Bronchial epithelial cell (primary cell): Measurements from ENCODE around the gene OR52E1. TPM values are rescaled to one million over a fixed set of nuclear protein-coding genes. Genes with fewer than 3 reads are reported as not detected.
"Not testable (repeated sequence)": the region's sequence is repeated elsewhere in the genome, so short reads cannot be mapped to it uniquely, and the experiment has no call there.

Source experiments
- DNase-seq: peaks from one replicate; pipeline ENCODE4 v3.0.0-alpha.2; 2010; ENCODE audit warnings: low read depth
- FAIRE-seq: peaks from 2 replicates; lab custom pipeline; 2011; peaks lifted over from hg19 to GRCh38; lab: Jason Lieb, UNC
- H3K27me3 ChIP-seq: 2 replicates; pipeline ENCODE4 v1.5.1; 2011; ENCODE audit warnings: low read length; ENCODE audit not compliant: control insufficient read depth, insufficient read depth
- H3K36me3 ChIP-seq: 2 replicates; pipeline ENCODE4 v1.5.1; 2011; ENCODE audit warnings: low read length; ENCODE audit not compliant: control insufficient read depth, insufficient read depth
- H3K4me3 ChIP-seq: 2 replicates; pipeline ENCODE4 v1.5.1; 2011; ENCODE audit warnings: mild to moderate bottlenecking, low read depth, low read length, control low read depth
- total RNA-seq: library from RNA; depleted of rRNA; stranded (reverse); fragments of >200 nt; gene quantifications from 2 replicates; pipeline ENCODE4 v1.2.1, GENCODE V29; 2014
- TF ChIP-seq, protein P1 (sequence below): IDR thresholded peaks from 2 replicates; pipeline ENCODE4 v1.5.1; 2011; ENCODE audit warnings: mild to moderate bottlenecking, moderate library complexity, low read length, control low read depth, inconsistent platforms; ENCODE audit not compliant: insufficient read depth, severe bottlenecking

The OR52E1 gene
- total RNA-seq, 1 donor from 2014 or later: not detected

DNA sequence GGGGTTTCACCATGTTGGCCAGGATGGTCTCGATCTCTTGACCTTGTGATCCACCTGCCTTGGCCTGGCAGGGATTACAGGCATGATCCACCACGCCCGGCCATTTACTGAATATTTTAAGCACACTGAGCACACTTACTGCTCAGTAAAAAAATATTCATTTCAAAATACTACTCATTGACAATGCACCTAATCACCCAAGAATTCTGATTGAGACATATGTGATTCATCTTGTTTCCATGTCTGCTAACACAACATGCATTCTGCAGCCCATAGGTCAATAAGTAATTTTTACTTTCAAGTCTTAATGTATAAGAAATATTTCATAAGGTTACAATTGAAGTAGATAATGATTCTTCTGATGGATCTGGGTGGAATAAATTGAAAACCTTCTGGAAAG is 27.3 kb upstream of the OR52E1 start:
- FAIRE-seq (no peak), DNase-seq (peak; percentile 63)
- H3K36me3 ChIP-seq: no peaks in the 10 kb centered on the region
- H3K4me3 ChIP-seq: no peak overlapping the region
- no peaks in the 10 kb centered on the region for H3K27me3 ChIP-seq
- TF ChIP-seq, protein P1, sequence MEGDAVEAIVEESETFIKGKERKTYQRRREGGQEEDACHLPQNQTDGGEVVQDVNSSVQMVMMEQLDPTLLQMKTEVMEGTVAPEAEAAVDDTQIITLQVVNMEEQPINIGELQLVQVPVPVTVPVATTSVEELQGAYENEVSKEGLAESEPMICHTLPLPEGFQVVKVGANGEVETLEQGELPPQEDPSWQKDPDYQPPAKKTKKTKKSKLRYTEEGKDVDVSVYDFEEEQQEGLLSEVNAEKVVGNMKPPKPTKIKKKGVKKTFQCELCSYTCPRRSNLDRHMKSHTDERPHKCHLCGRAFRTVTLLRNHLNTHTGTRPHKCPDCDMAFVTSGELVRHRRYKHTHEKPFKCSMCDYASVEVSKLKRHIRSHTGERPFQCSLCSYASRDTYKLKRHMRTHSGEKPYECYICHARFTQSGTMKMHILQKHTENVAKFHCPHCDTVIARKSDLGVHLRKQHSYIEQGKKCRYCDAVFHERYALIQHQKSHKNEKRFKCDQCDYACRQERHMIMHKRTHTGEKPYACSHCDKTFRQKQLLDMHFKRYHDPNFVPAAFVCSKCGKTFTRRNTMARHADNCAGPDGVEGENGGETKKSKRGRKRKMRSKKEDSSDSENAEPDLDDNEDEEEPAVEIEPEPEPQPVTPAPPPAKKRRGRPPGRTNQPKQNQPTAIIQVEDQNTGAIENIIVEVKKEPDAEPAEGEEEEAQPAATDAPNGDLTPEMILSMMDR: no peak

GRCh38 chr11:5043380-5043779 is 26.0 kb upstream of the OR52E1 start:
- DNase-seq (peak; percentile 70), FAIRE-seq (no peak)
- Histone ChIP-seq H3K36me3 (no peaks in the 10 kb centered on the region), H3K27me3 (no peaks in the 10 kb centered on the region), H3K4me3 (no peak overlapping the region)
- TF ChIP-seq, protein P1: no peak

- H3K27me3 ChIP-seq: no peaks in the 10 kb centered on the region
- no peak within 1 kb of the TSS for H3K4me3 ChIP-seq
- no peak for DNase-seq
- FAIRE-seq: no peak
- H3K36me3 ChIP-seq: no peaks in the 10 kb centered on the region
- TF ChIP-seq, protein P1: no peak
These were observed 23.1 kb upstream of the OR52E1 start, which contains the start of gene OR52J3 for GRCh38 chr11:5046226-5046625. Gene OR52J3, plus strand, starts transcription at chr11:5046526. Its CDS starts 0 bp downstream, at chr11:5046526.

DNA sequence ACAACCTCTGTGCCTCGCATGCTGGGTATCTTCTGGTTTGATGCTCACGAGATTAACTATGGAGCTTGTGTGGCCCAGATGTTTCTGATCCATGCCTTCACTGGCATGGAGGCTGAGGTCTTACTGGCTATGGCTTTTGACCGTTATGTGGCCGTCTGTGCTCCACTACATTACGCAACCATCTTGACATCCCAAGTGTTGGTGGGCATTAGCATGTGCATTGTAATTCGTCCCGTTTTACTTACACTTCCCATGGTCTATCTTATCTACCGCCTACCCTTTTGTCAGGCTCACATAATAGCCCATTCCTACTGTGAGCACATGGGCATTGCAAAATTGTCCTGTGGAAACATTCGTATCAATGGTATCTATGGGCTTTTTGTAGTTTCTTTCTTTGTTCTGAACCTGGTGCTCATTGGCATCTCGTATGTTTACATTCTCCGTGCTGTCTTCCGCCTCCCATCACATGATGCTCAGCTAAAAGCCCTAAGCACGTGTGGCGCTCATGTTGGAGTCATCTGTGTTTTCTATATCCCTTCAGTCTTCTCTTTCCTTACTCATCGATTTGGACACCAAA is 22.5 kb upstream of the OR52E1 start:
- no peak for DNase-seq
- TF ChIP-seq, protein P1: no peak
- Histone ChIP-seq H3K27me3 (no peaks in the 10 kb centered on the region), H3K36me3 (no peaks in the 10 kb centered on the region), H3K4me3 (no peak overlapping the region)
- FAIRE-seq: peak; percentile 80

DNA sequence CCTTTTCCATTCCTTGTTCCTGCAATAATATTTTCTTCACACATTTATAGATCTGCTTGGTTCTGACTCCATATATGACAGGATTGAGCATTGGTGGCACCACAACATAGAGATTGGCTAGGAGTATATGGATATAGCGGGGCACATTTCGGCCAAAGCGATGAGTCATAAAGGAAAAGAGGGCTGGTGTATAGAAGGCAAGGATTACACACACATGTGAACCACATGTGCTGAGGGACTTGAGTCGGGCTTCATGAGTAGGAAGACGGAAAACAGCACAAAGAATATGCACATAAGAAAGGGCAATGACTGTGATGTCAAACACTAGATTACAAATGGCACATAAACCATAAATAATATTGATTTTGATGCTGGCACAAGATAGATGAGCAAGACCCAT is 10.7 kb upstream of the OR52E1 start:
- DNase-seq, FAIRE-seq, H3K36me3 ChIP-seq, H3K27me3 ChIP-seq, H3K4me3 ChIP-seq: not testable (repeated sequence)

DNA sequence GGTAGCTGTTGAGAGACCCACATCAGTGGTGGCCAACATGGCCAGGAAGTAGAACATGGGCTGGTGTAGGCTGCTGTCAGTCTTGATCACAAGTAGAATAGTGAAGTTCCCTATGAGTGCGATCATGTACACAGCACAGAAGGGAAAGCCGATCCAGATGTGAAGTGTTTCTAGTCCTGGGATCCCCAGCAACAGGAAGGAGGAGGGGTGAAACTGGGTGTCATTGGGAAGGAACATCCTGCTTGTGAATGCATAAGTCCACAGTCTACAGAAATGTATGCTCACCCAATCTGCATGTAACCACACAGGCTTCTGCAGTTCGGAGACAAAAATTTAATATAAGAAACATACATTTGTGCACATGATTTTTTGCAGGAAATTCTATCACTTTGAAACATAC is 10.0 kb upstream of the OR52E1 start, which contains the start of gene OR52E2:
OR52E2 (minus strand) TSS at position 237 of the 400 bp plus-strand sequence; CDS start at position 237, 0 bp downstream.
- DNase-seq (no peak), FAIRE-seq (no peak)
- Histone ChIP-seq H3K27me3 (no peaks in the 10 kb centered on the region), H3K36me3 (no peaks in the 10 kb centered on the region), H3K4me3 (no peak within 1 kb of the TSS)
- TF ChIP-seq, protein P1: no peak
